Fibroblast of skin of right quadriceps (primary cell): ENCODE results near the gene TMEM175.

ENCODE experiments used
- DNase-seq: peaks from one replicate; pipeline ENCODE4 v3.0.0-alpha.2; 2013

Gene TMEM175

DNA sequence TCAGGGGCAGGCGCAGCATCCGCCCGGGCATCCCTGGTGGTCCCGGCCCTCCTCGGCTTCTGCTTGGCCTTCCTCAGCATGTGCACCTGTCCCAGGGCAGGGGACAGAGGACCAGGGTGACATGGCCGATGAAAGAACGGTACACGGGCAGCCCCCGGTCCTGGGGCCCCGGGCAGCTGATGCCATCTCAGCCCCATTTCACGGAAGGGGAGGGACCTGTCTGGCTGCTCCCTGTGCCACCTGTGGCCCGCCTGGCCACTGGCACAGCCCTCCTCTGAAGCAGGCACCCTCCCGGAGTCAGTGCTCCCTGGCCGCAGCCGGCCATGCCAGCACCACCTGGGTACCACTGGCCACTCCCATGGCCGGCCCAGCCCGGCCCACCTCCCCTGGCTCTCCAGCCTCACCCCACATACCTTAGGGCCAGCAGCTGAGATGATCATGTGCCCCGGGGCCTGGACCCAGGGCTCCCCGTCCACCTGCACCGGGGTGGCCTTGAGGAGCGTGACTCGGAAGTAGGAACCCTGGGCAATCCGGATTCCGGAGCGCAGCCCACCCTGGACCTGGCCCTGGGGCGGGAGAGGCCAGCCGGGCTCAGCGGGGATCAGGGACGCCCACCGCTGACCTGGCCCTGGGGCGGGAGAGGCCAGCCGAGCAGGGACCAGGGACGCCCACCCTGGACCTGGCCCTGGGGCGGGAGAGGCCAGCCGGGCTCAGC lies 28.5 kb downstream of the TMEM175 start:
- DNase-seq = no peak

DNA sequence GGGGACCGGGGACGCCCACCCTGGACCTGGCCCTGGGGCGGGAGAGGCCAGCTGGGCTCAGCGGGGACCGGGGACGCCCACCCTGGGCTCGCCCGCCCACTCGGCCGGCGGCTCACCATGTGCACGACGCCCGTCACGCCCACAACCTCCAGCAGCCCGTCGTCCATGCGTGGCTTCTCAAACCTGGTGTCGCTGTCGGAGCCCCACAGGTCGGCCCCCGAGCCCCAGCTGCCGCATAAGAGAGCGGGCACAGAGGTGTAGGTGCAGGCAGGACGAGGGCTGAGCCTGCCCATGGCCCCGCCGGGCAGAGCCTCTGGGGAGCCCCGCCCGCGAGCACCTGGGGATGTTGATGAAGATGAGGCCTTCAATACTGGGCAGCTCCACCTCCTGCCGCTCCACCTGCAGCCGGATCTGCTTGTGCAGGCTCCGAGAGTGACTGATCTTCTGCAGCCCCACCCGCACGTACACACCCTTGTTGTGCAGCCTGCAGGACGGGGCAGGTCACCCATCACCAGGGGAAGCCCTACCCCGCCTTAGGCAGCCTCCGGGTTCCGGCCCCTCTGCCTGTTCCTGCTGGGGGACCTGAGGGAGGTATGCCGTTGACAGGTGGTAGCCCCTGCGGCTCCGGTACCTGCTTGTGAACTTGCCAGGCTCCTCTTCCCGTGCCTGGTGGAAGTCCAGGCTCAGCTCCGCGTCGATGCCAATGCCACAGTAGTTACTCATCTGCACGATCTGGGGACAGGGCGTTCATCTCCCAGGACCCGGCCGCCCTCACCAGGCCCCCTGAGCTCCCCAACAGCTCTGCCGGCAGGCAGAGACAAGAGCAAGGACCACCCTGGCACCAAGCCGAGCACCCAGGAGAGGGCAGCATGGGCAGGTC lies 29.3 kb downstream of the TMEM175 start:
- DNase-seq = no peak

DNA sequence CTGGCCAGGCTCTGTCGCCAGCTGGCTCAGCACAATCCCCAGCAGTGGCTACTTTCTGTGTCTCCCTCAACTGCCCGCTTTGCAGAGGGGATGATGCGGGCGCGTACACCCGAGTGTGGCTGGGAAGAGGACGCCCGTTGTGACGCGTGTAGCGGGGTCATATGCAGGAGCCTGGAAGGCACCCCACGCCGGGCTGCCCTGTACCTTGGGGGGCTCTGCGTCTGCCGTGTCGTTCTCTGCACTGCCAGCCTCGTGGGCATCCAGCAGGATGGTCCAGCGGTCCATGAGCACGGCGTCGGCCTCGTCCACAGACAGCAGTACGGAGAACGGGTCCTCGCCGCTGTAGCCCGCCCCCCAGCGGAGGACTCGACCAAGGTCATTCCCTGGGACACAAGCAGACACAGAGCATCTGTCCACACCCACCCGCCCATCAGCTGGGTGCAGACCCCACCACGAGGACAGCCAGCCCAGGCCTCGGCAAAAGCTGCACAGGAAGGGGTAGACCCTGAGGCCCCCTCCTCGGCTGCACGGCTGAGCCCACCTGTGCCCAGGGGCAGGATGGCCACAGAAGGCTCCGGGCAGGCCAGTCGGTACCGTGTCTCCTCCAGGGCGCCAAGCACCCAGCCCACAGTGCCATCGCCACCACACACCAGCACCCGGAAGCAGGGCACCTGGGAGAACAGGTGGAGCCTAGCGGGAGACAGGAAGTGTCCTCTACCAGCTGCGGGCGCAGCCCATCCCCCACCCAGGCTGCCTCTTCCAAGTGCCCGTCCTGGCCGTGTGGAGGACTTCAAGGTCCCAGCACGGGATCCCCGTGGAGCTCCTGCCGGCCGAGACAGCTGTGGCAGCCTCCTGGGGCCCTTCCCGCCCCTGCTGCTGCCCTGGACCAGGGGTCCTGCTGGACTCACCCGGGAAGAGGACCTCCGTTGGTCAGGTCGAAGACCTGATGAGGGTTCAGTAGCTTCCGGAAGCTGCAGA lies 30.3 kb downstream of the TMEM175 start:
- DNase-seq = no peak

- no peak for DNase-seq
Measured at GRCh38 chr4:963276-964225, 31.3 kb downstream of the TMEM175 start.

DNA sequence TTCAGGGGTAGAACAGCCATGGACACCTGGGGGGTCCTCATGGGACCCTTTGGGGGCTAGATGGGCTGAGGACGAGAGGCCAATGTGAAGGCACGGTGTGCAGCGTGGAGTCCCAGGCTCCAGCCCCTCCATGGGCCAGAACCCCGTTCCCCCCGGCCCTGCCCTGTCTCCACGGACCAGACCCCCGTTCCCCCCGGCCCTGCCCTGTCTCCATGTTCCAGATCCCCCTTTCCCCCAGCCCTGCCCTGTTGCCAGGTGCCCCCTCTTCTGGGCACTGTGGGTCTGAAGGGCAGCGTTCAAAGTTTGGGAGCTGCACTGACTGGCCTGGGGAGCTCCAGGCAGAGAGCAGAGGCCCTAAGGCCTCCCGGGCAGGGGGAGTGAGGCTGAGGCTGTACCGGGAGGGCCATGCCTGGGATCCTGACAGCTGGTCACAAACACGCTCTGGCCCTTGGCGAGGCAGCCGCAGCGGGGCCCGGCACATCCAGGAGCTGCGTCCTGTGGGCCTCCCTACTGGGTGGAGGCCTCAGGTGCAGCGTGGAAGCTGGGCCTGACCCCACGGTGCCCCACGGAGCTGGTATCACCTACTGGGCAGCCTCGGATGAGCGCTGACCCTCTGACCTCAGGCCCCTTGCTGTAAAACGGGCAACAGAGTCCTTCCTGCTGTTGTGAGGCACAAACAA lies 32.2 kb downstream of the TMEM175 start:
- DNase-seq = no peak

DNA sequence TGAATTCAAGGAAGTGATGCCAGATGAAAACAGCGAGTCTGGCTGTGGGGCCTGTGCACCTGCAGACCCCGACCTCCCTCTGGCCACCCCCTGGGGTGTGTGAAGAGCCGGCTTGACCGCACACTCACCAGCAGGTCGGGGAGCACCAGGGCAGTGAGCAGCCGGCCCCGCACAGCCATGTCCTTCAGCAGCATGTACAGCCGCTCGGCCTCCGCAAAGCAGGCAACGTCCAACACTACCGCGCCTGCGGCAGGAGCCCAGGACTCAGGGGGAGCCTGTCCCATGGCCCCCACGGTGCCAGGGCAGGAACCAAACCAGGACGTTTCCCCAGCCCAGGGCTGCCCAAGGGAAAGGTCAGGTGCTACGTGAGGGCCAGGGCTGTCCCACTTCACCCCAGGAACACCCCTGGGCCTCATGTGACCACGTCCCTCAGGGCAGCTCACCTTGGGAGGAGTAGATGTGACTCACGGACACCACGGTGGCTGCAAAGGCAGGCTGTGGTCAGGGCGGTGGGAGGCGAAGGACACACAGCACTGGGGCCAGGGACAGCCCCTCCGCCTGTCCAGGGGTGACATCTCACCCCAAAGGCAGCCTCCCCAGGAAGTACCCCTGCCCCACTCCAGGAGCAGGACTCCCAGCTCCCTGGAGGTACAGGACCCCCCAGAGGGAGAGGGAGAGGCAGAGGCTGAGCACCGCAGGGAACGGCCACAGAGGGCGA lies 32.9 kb downstream of the TMEM175 start:
- no peak for DNase-seq

- DNase-seq = no peak
Measured at GRCh38 chr4:965766-966134, 33.5 kb downstream of the TMEM175 start.

- no peak for DNase-seq
Measured at GRCh38 chr4:966266-967112, 34.2 kb downstream of the TMEM175 start.

GRCh38 chr4:967113-968104 lies 35.1 kb downstream of the TMEM175 start:
- no peak for DNase-seq

GRCh38 chr4:968221-968620 lies 36.0 kb downstream of the TMEM175 start:
- no peak for DNase-seq

DNA sequence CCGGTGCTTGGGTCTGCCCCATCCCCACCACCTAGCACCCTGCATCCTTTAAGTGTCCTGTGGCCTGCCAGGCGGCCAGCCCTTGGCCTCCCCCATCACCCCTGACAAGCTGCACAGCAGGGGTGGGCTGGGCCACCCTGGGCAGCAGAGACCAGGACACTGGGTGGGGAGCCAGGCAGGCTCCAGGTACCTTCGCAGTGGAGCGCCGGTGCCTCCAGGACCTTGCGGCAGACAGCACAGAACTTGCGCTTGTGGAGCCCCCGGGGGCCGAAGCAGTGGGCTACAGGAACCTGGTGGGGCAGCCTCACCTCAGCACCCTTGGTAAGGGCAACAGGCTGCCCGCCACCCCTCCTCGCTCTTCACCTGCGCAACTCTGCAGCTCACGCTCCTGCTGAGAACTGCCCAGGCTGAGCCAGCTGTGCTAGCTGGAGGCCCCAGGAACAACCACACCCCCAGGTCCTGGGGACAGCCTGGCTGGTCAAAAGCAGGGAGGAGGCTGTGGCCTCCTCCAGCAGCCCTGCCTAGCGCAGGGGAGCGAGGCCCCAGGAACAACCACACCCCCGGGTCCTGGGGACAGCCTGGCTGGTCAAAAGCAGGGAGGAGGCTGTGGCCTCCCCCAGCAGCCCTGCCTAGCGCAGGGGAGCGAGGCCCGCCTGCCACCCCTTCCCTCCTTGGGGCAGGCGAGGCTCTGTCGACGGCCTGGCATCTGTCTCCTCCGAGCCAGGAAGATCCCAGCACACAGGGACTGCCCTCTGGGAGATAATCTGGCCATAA lies 36.5 kb downstream of the TMEM175 start:
- DNase-seq = no peak

- no peak for DNase-seq
Measured at GRCh38 chr4:970046-970745, 37.9 kb downstream of the TMEM175 start.

DNA sequence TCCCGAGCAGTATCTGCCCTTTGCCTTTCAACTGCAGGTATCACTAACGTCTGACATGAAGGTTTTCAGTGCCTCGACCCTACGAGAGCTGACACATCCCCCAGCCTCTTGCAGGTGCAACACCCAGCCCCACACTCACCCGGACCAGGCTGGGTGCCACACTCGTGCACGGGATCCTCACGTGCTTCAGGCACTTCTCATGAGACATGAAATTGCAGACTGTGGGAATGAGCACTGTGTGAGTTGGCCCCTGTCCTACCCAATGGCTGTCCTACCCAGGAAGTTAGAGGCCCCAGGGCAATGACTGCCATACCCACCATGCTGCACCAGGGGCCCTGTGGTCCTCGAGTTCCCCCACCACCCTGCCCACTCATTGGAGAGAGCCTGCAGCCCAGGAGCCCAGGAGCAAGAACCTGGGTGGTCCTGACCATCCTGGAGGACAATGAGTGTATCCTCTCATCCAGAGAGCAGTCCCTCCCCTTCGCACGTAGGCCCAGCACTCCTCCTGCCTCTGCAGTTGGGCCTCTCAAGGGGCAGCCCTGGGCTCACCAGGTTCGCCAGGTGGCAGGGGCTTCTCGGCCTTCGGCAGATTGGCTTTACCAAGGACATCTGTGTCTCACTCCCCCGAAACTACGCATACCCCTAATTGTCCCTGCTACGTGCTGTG lies 38.7 kb downstream of the TMEM175 start:
- DNase-seq = no peak

GRCh38 chr4:971666-972500 lies 39.6 kb downstream of the TMEM175 start:
- DNase-seq = no peak
